Measurements from ENCODE around the gene ZNF710.

DNA sequence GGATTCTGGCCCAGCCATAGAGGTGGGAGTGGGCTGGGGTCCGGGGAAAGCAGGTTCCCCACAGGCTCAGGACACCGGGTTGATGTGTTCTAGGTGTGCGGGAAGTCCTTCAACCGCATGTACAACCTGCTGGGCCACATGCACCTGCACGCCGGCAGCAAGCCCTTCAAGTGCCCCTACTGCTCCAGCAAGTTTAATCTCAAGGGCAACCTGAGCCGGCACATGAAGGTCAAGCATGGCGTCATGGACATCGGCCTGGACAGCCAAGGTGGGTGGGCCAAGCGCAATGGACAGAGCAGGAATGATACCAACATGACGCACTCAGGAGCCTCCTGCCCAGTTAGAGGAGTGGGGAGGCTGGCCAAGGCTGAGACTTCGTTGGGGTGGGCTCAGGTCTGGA, 72.9 kb downstream of the ZNF710 start:
- TF ChIP-seq, protein P1, sequence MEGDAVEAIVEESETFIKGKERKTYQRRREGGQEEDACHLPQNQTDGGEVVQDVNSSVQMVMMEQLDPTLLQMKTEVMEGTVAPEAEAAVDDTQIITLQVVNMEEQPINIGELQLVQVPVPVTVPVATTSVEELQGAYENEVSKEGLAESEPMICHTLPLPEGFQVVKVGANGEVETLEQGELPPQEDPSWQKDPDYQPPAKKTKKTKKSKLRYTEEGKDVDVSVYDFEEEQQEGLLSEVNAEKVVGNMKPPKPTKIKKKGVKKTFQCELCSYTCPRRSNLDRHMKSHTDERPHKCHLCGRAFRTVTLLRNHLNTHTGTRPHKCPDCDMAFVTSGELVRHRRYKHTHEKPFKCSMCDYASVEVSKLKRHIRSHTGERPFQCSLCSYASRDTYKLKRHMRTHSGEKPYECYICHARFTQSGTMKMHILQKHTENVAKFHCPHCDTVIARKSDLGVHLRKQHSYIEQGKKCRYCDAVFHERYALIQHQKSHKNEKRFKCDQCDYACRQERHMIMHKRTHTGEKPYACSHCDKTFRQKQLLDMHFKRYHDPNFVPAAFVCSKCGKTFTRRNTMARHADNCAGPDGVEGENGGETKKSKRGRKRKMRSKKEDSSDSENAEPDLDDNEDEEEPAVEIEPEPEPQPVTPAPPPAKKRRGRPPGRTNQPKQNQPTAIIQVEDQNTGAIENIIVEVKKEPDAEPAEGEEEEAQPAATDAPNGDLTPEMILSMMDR (IDR thresholded peaks at IDR 0.05), result no peak
- TF ChIP-seq POLR2A (IDR thresholded peaks at IDR 0.05) (no peak), EP300 (IDR thresholded peaks at IDR 0.05) (no peak)
